ENCODE results near the gene ENPP6.

DNA sequence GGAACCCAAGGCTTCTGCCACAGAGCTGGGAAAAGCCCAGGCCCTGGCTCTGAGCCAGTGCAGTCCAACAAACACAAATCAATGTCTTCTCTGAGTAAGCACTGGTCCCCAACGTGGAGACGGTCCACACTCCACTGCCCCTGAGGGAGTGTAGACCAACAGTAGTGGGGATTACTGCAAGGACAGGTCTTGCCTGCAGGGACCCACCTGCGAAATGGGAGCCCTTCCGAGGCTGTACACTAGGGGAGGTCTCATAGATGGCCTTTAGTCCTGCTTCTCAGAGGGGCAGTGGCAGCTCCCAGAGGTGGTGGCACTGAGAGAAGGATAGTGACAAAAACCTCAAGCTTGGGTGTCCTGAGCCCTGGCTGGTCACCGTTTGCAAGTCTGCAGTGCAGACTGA is 19.5 kb downstream of the ENPP6 start:
- no peak for TF ChIP-seq EGR1 (IDR thresholded peaks at IDR 0.05; ENCODE audit: low read depth in 2 of 2)
- TF ChIP-seq, protein P1, sequence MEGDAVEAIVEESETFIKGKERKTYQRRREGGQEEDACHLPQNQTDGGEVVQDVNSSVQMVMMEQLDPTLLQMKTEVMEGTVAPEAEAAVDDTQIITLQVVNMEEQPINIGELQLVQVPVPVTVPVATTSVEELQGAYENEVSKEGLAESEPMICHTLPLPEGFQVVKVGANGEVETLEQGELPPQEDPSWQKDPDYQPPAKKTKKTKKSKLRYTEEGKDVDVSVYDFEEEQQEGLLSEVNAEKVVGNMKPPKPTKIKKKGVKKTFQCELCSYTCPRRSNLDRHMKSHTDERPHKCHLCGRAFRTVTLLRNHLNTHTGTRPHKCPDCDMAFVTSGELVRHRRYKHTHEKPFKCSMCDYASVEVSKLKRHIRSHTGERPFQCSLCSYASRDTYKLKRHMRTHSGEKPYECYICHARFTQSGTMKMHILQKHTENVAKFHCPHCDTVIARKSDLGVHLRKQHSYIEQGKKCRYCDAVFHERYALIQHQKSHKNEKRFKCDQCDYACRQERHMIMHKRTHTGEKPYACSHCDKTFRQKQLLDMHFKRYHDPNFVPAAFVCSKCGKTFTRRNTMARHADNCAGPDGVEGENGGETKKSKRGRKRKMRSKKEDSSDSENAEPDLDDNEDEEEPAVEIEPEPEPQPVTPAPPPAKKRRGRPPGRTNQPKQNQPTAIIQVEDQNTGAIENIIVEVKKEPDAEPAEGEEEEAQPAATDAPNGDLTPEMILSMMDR (IDR thresholded peaks at IDR 0.05; ENCODE audit: low read depth, low read length, missing input control) = no peak
- TF ChIP-seq REST (IDR thresholded peaks at IDR 0.05) = no peak
- TF ChIP-seq GABPA (IDR thresholded peaks at IDR 0.05 in 1 of 2, conservative IDR thresholded peaks at IDR 0.05 in 1 of 2) = no peak
- no peak for TF ChIP-seq TAF1 (conservative IDR thresholded peaks at IDR 0.05)
- TF ChIP-seq RAD21 (IDR thresholded peaks at IDR 0.05) = no peak
- no peak for TF ChIP-seq ZBTB33 (IDR thresholded peaks at IDR 0.05)
